ENCODE results near the gene LRRC41. TPM values are rescaled to one million over a fixed set of nuclear protein-coding genes. Genes with fewer than 3 reads are reported as not detected.

LRRC41 gene
- polyA plus RNA-seq, 3 donors = 22.9 to 50.9 (median 47.4) TPM

DNA sequence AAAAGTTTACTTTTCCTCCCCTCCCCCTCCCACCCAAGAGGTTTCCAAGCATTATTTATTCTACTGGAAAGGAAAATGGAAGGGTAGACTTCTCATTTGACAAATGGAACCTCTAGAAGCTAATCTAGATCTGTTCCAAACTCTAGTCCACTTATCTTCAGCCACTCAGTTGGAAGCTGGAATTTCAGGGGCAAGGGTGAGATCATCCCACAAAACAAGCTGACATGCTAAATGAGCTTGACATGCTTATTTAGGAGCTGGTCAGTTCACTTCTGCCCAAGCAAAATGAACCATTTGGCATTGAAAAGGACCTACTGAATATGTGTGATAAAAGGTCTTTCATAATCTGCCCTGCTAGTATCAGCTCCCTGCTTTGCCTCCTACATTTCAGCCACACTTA is 5.0 kb downstream of the LRRC41 start:
- Histone ChIP-seq H2AFZ (ENCODE audit: insufficient read depth, low read depth, low read length, poor library complexity, severe bottlenecking) (no peak overlapping the region), H3K36me3 (replicated peaks in 1 of 2; ENCODE audit: control insufficient read depth in 1 of 2, insufficient read depth in 2 of 2, low read length in 2 of 2) (peaks cover 30 to 53% of the 10 kb centered on the region in 2 donors), H3K9ac (ENCODE audit: insufficient read depth, low read length, poor library complexity, severe bottlenecking) (no peak overlapping the region), H3K79me2 (ENCODE audit: insufficient read depth, low read length) (peaks cover 56% of the 10 kb centered on the region), H4K20me1 (ENCODE audit: insufficient read depth, low read length) (peaks cover 27% of the 10 kb centered on the region), H3K27me3 (ENCODE audit: control insufficient read depth in 2 of 2, insufficient read depth in 2 of 2, low read length in 2 of 2) (no peaks in the 10 kb centered on the region), H3K4me1 (ENCODE audit: control insufficient read depth in 1 of 2, insufficient read depth in 2 of 2, low read length in 2 of 2) (peaks cover 15 to 22% of the 10 kb centered on the region in 2 donors), H3K27ac (ENCODE audit: low read depth in 1 of 2, low read length in 2 of 2) (no peak overlapping the region), H3K4me3 (replicated peaks in 1 of 3; ENCODE audit: low read depth in 2 of 3, low read length in 3 of 3) (no peak overlapping the region), H3K4me2 (replicated peaks; ENCODE audit: extremely low read depth, low read length, poor library complexity, severe bottlenecking) (no peak overlapping the region), H3K9me3 (replicated peaks in 1 of 2; ENCODE audit: control insufficient read depth in 1 of 2, insufficient read depth in 1 of 2, low read length in 2 of 2) (no peaks in the 10 kb centered on the region)
- no peak for DNase-seq
- peaks cover 0 to 2% (median 0%) of the 10 kb centered on the region in 3 donors for H3K27me3 Mint-ChIP-seq (ENCODE audit: low read depth in 3 of 3)
- H3K4me3 Mint-ChIP-seq = no peak overlapping the region
- no peaks in the 10 kb centered on the region for H3K9me3 Mint-ChIP-seq
- no peak overlapping the region for H3K27ac Mint-ChIP-seq
- no peak for TF ChIP-seq CTCF (IDR thresholded peaks at IDR 0.05)
- peaks cover 21% of the 10 kb centered on the region for H3K4me1 Mint-ChIP-seq
- intact Hi-C loops (cut with micrococcal nuclease) = no loop called here
- peaks cover 34 to 49% of the 10 kb centered on the region in 2 donors for H3K36me3 Mint-ChIP-seq

DNA sequence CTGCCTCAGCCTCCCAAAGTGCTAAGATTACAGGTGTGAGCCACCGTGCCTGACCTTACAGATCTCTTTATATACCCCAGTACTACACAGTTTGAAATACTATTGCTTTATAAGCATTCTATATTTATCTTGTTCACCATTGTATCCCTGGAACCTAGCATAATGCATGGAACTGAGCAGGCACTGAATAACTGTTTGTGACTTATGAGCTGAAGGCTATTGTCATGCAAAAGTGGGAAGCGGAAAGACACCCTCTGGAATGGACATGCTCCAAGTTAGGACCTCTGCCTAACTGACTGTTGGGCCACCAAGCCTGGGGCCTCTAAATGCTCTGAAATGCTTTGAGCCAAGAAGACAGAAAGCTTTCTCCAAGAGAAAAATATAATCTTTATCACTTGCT is 8.1 kb downstream of the LRRC41 start:
- H3K36me3 Mint-ChIP-seq = peaks cover 41 to 62% of the 10 kb centered on the region in 2 donors
- intact Hi-C loops (cut with micrococcal nuclease) = no loop called here

More for the DNA sequence above, 8.1 kb downstream of the LRRC41 start:
- no peak overlapping the region for H3K9ac ChIP-seq (ENCODE audit: insufficient read depth, low read length, poor library complexity, severe bottlenecking)
- H3K4me3 ChIP-seq (replicated peaks in 1 of 3; ENCODE audit: low read depth in 2 of 3, low read length in 3 of 3) = no peak overlapping the region
- peaks cover under 1% of the 10 kb centered on the region in 2 donors for H3K4me1 ChIP-seq (ENCODE audit: control insufficient read depth in 1 of 2, insufficient read depth in 2 of 2, low read length in 2 of 2)
- H3K27ac Mint-ChIP-seq = no peak overlapping the region
- no peaks in the 10 kb centered on the region for H3K9me3 ChIP-seq (replicated peaks in 1 of 2; ENCODE audit: control insufficient read depth in 1 of 2, insufficient read depth in 1 of 2, low read length in 2 of 2)
- no peaks in the 10 kb centered on the region for H3K27me3 ChIP-seq (ENCODE audit: control insufficient read depth in 2 of 2, insufficient read depth in 2 of 2, low read length in 2 of 2)
- no peak overlapping the region for H3K4me3 Mint-ChIP-seq
- peaks cover 28% of the 10 kb centered on the region for H3K79me2 ChIP-seq (ENCODE audit: insufficient read depth, low read length)
- peaks cover 13% of the 10 kb centered on the region for H4K20me1 ChIP-seq (ENCODE audit: insufficient read depth, low read length)
- H3K4me2 ChIP-seq (replicated peaks; ENCODE audit: extremely low read depth, low read length, poor library complexity, severe bottlenecking) = no peak overlapping the region
- peaks cover 5% of the 10 kb centered on the region for H3K4me1 Mint-ChIP-seq
- H3K27ac ChIP-seq (ENCODE audit: low read depth in 1 of 2, low read length in 2 of 2) = no peak overlapping the region
- no peak for DNase-seq
- peaks cover 32 to 66% of the 10 kb centered on the region in 2 donors for H3K36me3 ChIP-seq (replicated peaks in 1 of 2; ENCODE audit: control insufficient read depth in 1 of 2, insufficient read depth in 2 of 2, low read length in 2 of 2)
- H3K27me3 Mint-ChIP-seq (ENCODE audit: low read depth in 3 of 3) = peaks cover 0 to under 1% (median 0%) of the 10 kb centered on the region in 3 donors
- no peak for TF ChIP-seq CTCF (IDR thresholded peaks at IDR 0.05)
- no peak overlapping the region for H2AFZ ChIP-seq (ENCODE audit: insufficient read depth, low read depth, low read length, poor library complexity, severe bottlenecking)
- 100% methylated on average over 1 of the region's 2 CpGs for WGBS (ENCODE audit: insufficient coverage)
- H3K9me3 Mint-ChIP-seq = no peaks in the 10 kb centered on the region
